ENCODE data around the gene HNRNPDL.

The HNRNPDL gene

DNA sequence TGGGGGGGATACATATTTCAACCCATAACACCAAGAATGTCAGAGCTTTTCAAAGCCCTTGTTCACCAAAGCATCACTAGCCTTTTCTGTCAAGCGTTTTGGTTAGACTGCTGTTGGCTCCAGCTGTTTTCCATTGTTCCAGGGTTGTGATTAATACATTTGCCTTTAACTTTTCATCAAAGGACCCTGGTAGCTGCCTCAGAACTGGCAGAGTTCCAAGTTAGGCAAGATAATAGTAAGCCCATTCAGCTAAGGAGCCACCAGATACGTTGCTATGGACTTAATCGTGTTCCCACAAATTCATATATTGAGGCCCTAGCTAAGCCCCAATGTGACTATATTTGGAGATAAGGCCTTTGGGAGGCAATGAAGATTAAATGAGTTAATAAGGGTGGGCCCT is 37.2 kb upstream of the HNRNPDL start:
- Histone ChIP-seq H3K27ac (ENCODE audit: insufficient read depth in 1 of 2, low read depth in 1 of 2, low read length in 2 of 2, poor library complexity in 1 of 2, severe bottlenecking in 2 of 2) (no peak overlapping the region), H3K36me3 (ENCODE audit: control insufficient read depth in 4 of 4, insufficient read depth in 4 of 4, low read length in 3 of 4) (peaks cover 0 to 25% (median 5%) of the 10 kb centered on the region in 4 experiments), H3K4me1 (ENCODE audit: control extremely low read depth in 1 of 4, control insufficient read depth in 4 of 4, insufficient read depth in 4 of 4, low read length in 3 of 4) (no peaks in the 10 kb centered on the region), H3K9me3 (ENCODE audit: control extremely low read depth in 1 of 5, control insufficient read depth in 4 of 5, insufficient read depth in 2 of 5, low read depth in 1 of 5, low read length in 4 of 5) (peaks cover 0 to 9% (median 0%) of the 10 kb centered on the region in 5 experiments), H3K4me3 (ENCODE audit: control insufficient read depth in 1 of 7, extremely low read depth in 1 of 7, insufficient read depth in 4 of 7, low read depth in 2 of 7, low read length in 6 of 7) (no peak overlapping the region), H3K27me3 (replicated peaks in 2 of 5; ENCODE audit: control insufficient read depth in 4 of 5, insufficient read depth in 5 of 5, low read length in 4 of 5) (no peaks in the 10 kb centered on the region)
- CTCF ChIA-PET, result interaction anchor here (0.6 kb wide), 1 partner anchor 709 kb away, joined by 5 read pairs; no protein-coding TSS in a partner anchor
- no peak for DNase-seq
- WGBS (ENCODE audit: insufficient coverage), result 86% methylated on average over 3 of the region's 3 CpGs
- POLR2A ChIA-PET, result no interaction called here

DNA sequence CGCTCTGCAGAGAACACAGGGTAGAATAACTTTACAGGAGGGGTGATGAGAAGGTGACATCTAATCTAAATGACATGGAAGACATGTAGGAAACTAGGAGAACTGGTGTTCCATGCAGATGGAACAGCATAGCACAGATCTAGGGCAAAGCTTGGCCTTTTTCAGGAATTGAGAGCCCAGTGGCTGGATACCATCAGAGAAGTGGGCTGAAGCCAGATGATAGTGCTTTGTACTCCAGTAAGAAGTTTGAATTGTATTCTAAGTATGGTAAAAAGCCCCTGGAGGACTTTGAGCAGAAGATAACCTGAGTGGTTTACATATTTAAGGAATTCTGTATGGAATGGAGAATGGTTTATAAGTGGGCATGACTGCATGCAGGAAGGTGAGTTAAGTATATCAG is 33.0 kb upstream of the HNRNPDL start:
- no peaks in the 10 kb centered on the region for H3K27me3 ChIP-seq (replicated peaks in 2 of 5; ENCODE audit: control insufficient read depth in 4 of 5, insufficient read depth in 5 of 5, low read length in 4 of 5)
- CTCF ChIA-PET, result interaction anchor here (0.9 to 1.6 kb wide), 3 partner anchors 8 to 276 kb away, joined by 4 to 8 read pairs (median 5); no protein-coding TSS in a partner anchor
- no peaks in the 10 kb centered on the region for H3K4me1 ChIP-seq (ENCODE audit: control extremely low read depth in 1 of 4, control insufficient read depth in 4 of 4, insufficient read depth in 4 of 4, low read length in 3 of 4)

DNA sequence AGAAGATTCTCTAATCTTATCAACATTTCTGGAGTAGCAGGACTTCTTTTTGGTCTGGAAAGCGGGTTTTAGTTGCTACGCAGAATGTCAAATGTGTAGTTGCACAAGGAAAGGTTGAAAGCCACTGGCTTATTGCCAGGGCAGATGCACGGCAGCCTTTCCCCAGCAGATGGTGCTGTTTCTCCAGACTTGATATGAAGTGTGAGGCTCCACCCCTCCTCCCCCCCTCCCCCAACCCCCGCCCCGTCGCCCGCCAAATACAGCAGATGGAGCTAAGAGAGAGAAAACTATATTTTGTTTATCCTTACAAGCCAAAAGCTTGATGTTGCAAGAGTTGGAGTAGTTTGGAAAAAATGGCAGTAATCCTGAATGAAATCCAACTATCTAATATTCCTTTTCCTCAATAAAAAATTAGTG is 32.2 kb upstream of the HNRNPDL start:
- Histone ChIP-seq H3K27ac (ENCODE audit: insufficient read depth in 1 of 2, low read depth in 1 of 2, low read length in 2 of 2, poor library complexity in 1 of 2, severe bottlenecking in 2 of 2) (no peak overlapping the region), H3K9me3 (ENCODE audit: control extremely low read depth in 1 of 5, control insufficient read depth in 4 of 5, insufficient read depth in 2 of 5, low read depth in 1 of 5, low read length in 4 of 5) (no peaks in the 10 kb centered on the region), H3K4me3 (ENCODE audit: control insufficient read depth in 1 of 7, extremely low read depth in 1 of 7, insufficient read depth in 4 of 7, low read depth in 2 of 7, low read length in 6 of 7) (no peak overlapping the region), H3K4me1 (ENCODE audit: control extremely low read depth in 1 of 4, control insufficient read depth in 4 of 4, insufficient read depth in 4 of 4, low read length in 3 of 4) (no peaks in the 10 kb centered on the region), H3K36me3 (ENCODE audit: control insufficient read depth in 4 of 4, insufficient read depth in 4 of 4, low read length in 3 of 4) (peaks cover 4 to 46% (median 30%) of the 10 kb centered on the region in 4 experiments), H3K27me3 (replicated peaks in 2 of 5; ENCODE audit: control insufficient read depth in 4 of 5, insufficient read depth in 5 of 5, low read length in 4 of 5) (no peaks in the 10 kb centered on the region)
- peak; percentile 80 to 93 (median 87) for DNase-seq
- ChIA-PET POLR2A (interaction anchor here (0.6 kb wide), 1 partner anchor 320 kb away, joined by 3 read pairs; no protein-coding TSS in a partner anchor), CTCF (interaction anchor here (0.7 to 1.6 kb wide), 7 partner anchors 9 to 365 kb away, joined by 3 to 6 read pairs (median 4); no protein-coding TSS in a partner anchor)
- WGBS (ENCODE audit: insufficient coverage), result 51% methylated on average over 2 of the region's 7 CpGs

More for the DNA sequence above, 33.0 kb upstream of the HNRNPDL start:
- Histone ChIP-seq H3K4me3 (ENCODE audit: control insufficient read depth in 1 of 7, extremely low read depth in 1 of 7, insufficient read depth in 4 of 7, low read depth in 2 of 7, low read length in 6 of 7) (no peak overlapping the region), H3K9me3 (ENCODE audit: control extremely low read depth in 1 of 5, control insufficient read depth in 4 of 5, insufficient read depth in 2 of 5, low read depth in 1 of 5, low read length in 4 of 5) (peaks cover 0 to 5% (median 0%) of the 10 kb centered on the region in 5 experiments), H3K36me3 (ENCODE audit: control insufficient read depth in 4 of 4, insufficient read depth in 4 of 4, low read length in 3 of 4) (peaks cover 4 to 43% (median 26%) of the 10 kb centered on the region in 4 experiments), H3K27ac (ENCODE audit: insufficient read depth in 1 of 2, low read depth in 1 of 2, low read length in 2 of 2, poor library complexity in 1 of 2, severe bottlenecking in 2 of 2) (no peak overlapping the region)
- DNase-seq, result no peak
- WGBS (ENCODE audit: insufficient coverage), result no CpG with 5 or more reads among the region's 1 CpG
- POLR2A ChIA-PET, result no interaction called here

DNA sequence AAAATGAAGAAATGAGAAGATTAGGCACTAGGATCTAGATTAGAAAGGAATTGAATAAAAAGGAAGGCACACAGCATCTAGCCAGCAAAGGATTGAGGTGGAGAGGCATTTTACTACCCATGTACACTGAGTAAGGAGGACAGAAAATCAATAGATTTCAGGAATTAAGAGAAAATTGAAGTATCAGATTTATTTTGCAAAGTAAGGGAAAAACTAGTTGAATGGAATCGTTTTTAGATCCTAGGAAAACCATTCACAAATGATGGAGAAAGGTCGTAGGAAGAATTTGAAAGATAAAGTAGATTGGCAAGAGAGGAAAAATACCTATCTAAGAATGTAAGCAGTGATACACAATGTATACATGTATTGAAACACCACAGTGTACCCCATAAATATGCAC is 31.4 kb upstream of the HNRNPDL start:
- ChIA-PET POLR2A (no interaction called here), CTCF (interaction anchor here (0.7 to 1.6 kb wide), 8 partner anchors 8 to 366 kb away, joined by 3 to 6 read pairs (median 4); no protein-coding TSS in a partner anchor)
- H3K36me3 ChIP-seq (ENCODE audit: control insufficient read depth in 4 of 4, insufficient read depth in 4 of 4, low read length in 3 of 4), result peaks cover 4 to 49% (median 36%) of the 10 kb centered on the region in 4 experiments
- H3K27me3 ChIP-seq (replicated peaks in 2 of 5; ENCODE audit: control insufficient read depth in 4 of 5, insufficient read depth in 5 of 5, low read length in 4 of 5), result no peaks in the 10 kb centered on the region
- H3K4me3 ChIP-seq (ENCODE audit: control insufficient read depth in 1 of 7, extremely low read depth in 1 of 7, insufficient read depth in 4 of 7, low read depth in 2 of 7, low read length in 6 of 7), result no peak overlapping the region
- no peaks in the 10 kb centered on the region for H3K4me1 ChIP-seq (ENCODE audit: control extremely low read depth in 1 of 4, control insufficient read depth in 4 of 4, insufficient read depth in 4 of 4, low read length in 3 of 4)
- H3K27ac ChIP-seq (ENCODE audit: insufficient read depth in 1 of 2, low read depth in 1 of 2, low read length in 2 of 2, poor library complexity in 1 of 2, severe bottlenecking in 2 of 2), result no peak overlapping the region
- WGBS (ENCODE audit: insufficient coverage), result no CpG with 5 or more reads among the region's 2 CpGs
- no peak for DNase-seq
- no peaks in the 10 kb centered on the region for H3K9me3 ChIP-seq (ENCODE audit: control extremely low read depth in 1 of 5, control insufficient read depth in 4 of 5, insufficient read depth in 2 of 5, low read depth in 1 of 5, low read length in 4 of 5)

DNA sequence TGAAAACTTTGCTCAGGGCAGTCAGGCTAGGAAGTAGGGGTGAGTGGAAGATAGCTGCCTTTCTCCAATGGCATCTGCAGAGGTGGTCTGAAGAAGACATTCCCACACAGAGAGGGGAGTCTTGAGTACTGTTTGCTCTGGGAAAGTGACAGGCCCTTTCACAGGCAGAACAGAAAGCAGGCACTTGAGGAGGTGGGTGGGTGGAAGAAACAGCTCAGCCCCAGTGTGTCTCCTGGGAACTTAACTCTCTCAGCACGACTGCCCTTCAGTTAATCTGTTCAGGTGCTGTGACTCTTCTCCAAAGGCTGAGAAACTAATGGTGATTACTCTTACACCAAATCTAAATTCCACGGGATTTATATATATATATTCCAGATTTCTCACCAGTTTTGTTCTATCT is 28.5 kb upstream of the HNRNPDL start:
- Histone ChIP-seq H3K9me3 (ENCODE audit: control extremely low read depth in 1 of 5, control insufficient read depth in 4 of 5, insufficient read depth in 2 of 5, low read depth in 1 of 5, low read length in 4 of 5) (no peaks in the 10 kb centered on the region), H3K27me3 (replicated peaks in 2 of 5; ENCODE audit: control insufficient read depth in 4 of 5, insufficient read depth in 5 of 5, low read length in 4 of 5) (no peaks in the 10 kb centered on the region), H3K27ac (ENCODE audit: insufficient read depth in 1 of 2, low read depth in 1 of 2, low read length in 2 of 2, poor library complexity in 1 of 2, severe bottlenecking in 2 of 2) (no peak overlapping the region), H3K4me3 (ENCODE audit: control insufficient read depth in 1 of 7, extremely low read depth in 1 of 7, insufficient read depth in 4 of 7, low read depth in 2 of 7, low read length in 6 of 7) (no peak overlapping the region), H3K4me1 (ENCODE audit: control extremely low read depth in 1 of 4, control insufficient read depth in 4 of 4, insufficient read depth in 4 of 4, low read length in 3 of 4) (no peaks in the 10 kb centered on the region), H3K36me3 (ENCODE audit: control insufficient read depth in 4 of 4, insufficient read depth in 4 of 4, low read length in 3 of 4) (peaks cover 8 to 60% (median 44%) of the 10 kb centered on the region in 4 experiments)
- CTCF ChIA-PET, result interaction anchor here (0.9 to 1.7 kb wide), 3 partner anchors 29 to 319 kb away, joined by 3 to 6 read pairs (median 4); no protein-coding TSS in a partner anchor
- no peak for DNase-seq
- POLR2A ChIA-PET, result no interaction called here
- whole genome bisulfite sequencing (ENCODE audit: insufficient coverage), result 88% methylated on average over 1 of the region's 2 CpGs

DNA sequence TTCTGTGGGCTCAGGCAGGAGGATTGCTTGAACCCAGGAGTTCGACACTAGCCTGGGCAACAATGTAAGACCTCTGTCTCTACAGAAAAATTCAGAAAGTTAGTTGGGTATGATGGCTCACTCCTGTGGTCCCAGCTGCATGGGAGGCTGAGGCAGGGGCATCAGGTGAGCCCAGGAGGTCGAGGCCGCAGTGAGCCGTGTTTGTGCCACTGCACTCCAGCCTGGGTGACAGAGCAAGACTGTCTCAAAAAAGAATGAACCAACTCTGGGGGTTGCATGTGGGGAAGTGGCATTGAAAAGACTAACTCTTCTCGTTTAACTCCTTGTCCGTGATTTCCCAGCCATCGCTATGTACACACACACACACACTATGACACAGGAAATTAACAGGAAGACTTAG is 27.0 kb upstream of the HNRNPDL start:
- Histone ChIP-seq H3K4me1 (ENCODE audit: control extremely low read depth in 1 of 4, control insufficient read depth in 4 of 4, insufficient read depth in 4 of 4, low read length in 3 of 4) (no peaks in the 10 kb centered on the region), H3K27me3 (replicated peaks in 2 of 5; ENCODE audit: control insufficient read depth in 4 of 5, insufficient read depth in 5 of 5, low read length in 4 of 5) (no peaks in the 10 kb centered on the region), H3K4me3 (ENCODE audit: control insufficient read depth in 1 of 7, extremely low read depth in 1 of 7, insufficient read depth in 4 of 7, low read depth in 2 of 7, low read length in 6 of 7) (no peak overlapping the region), H3K9me3 (ENCODE audit: control extremely low read depth in 1 of 5, control insufficient read depth in 4 of 5, insufficient read depth in 2 of 5, low read depth in 1 of 5, low read length in 4 of 5) (no peaks in the 10 kb centered on the region), H3K27ac (ENCODE audit: insufficient read depth in 1 of 2, low read depth in 1 of 2, low read length in 2 of 2, poor library complexity in 1 of 2, severe bottlenecking in 2 of 2) (no peak overlapping the region), H3K36me3 (ENCODE audit: control insufficient read depth in 4 of 4, insufficient read depth in 4 of 4, low read length in 3 of 4) (peaks cover 8 to 66% (median 49%) of the 10 kb centered on the region in 4 experiments)
- no peak for DNase-seq
- ChIA-PET CTCF (interaction anchor here (1.0 kb wide), 1 partner anchor 13 kb away, joined by 3 read pairs; no protein-coding TSS in a partner anchor), POLR2A (no interaction called here)
- WGBS (ENCODE audit: insufficient coverage), result 100% methylated on average over 4 of the region's 7 CpGs

DNA sequence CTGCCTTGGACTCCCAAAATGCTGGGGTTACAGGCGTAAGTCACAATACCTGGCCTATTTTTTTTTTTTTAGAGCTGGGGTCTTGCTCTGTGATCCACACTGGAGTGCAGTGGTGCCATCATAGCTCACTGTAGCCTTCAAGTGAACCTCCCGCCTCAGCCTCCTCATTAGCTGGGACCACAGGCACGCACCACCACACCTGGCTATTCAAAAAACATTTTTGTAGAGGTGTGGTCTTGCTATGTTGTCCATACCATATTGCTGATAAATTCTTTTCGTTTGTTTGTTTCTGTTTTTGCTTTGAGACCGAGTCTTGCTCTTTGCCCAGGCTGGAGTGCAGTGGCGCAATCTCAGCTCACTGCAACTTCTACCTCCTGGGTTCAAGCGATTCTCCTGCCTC is 21.8 kb upstream of the HNRNPDL start:
- Histone ChIP-seq H3K4me3 (ENCODE audit: control insufficient read depth in 1 of 7, extremely low read depth in 1 of 7, insufficient read depth in 4 of 7, low read depth in 2 of 7, low read length in 6 of 7) (no peak overlapping the region), H3K9me3 (ENCODE audit: control extremely low read depth in 1 of 5, control insufficient read depth in 4 of 5, insufficient read depth in 2 of 5, low read depth in 1 of 5, low read length in 4 of 5) (no peaks in the 10 kb centered on the region), H3K36me3 (ENCODE audit: control insufficient read depth in 4 of 4, insufficient read depth in 4 of 4, low read length in 3 of 4) (peaks cover 19 to 74% (median 45%) of the 10 kb centered on the region in 4 experiments), H3K27me3 (replicated peaks in 2 of 5; ENCODE audit: control insufficient read depth in 4 of 5, insufficient read depth in 5 of 5, low read length in 4 of 5) (no peaks in the 10 kb centered on the region), H3K4me1 (ENCODE audit: control extremely low read depth in 1 of 4, control insufficient read depth in 4 of 4, insufficient read depth in 4 of 4, low read length in 3 of 4) (no peaks in the 10 kb centered on the region), H3K27ac (ENCODE audit: insufficient read depth in 1 of 2, low read depth in 1 of 2, low read length in 2 of 2, poor library complexity in 1 of 2, severe bottlenecking in 2 of 2) (no peak overlapping the region)
- WGBS (ENCODE audit: insufficient coverage), result 100% methylated on average over 5 of the region's 7 CpGs
- no peak for DNase-seq
- POLR2A ChIA-PET, result no interaction called here
- CTCF ChIA-PET, result interaction anchor here (1.1 to 1.8 kb wide), 3 partner anchors 8 to 290 kb away, joined by 3 to 7 read pairs (median 5); no protein-coding TSS in a partner anchor
